Prostate gland (tissue), 2 donors: ENCODE results near the gene PSMD14. TPM values are rescaled to one million over a fixed set of nuclear protein-coding genes. Genes with fewer than 3 reads are reported as not detected.
"Not testable (repeated sequence)": the region's sequence is repeated elsewhere in the genome, so short reads cannot be mapped to it uniquely, and the experiment has no call there.

Experiments used
- DNase-seq: peaks from one replicate; pipeline ENCODE4 v3.0.0-alpha.2; 2019; ENCODE audit warnings: low spot score
- H3K27ac ChIP-seq, 2 donors: fragments of 200-600 bp; sonication (generic); 2 replicates each; pipeline ENCODE4 v1.5.1; 2017 to 2019
- H3K27me3 ChIP-seq: fragments of 200-600 bp; sonication (generic); replicated peaks from 2 replicates; pipeline ENCODE4 v1.5.1; 2019; ENCODE audit not compliant: insufficient read depth
- H3K36me3 ChIP-seq, 2 donors: fragments of 200-600 bp; sonication (generic); 1 replicate in 1 of 2; 2 replicates in 1 of 2; pipeline versions ENCODE4 v1.5.1 to v1.8.1; 2017 to 2019
- H3K4me1 ChIP-seq: fragments of 200-600 bp; sonication (generic); replicated peaks from 2 replicates; pipeline ENCODE4 v1.5.1; 2019
- H3K4me3 ChIP-seq, 2 donors: fragments of 200-600 bp; sonication (generic); 2 replicates each; pipeline ENCODE4 v1.5.1; 2017 to 2019
- H3K9me3 ChIP-seq: fragments of 200-600 bp; sonication (generic); 2 replicates; pipeline ENCODE4 v1.5.1; 2017
- CTCF ChIP-seq, 4 experiments: fragments of 200-600 bp in 2 of 4; fragments of 450-650 bp in 2 of 4; sonication (generic) in 2 of 4; IDR thresholded peaks; 1 replicate in 3 of 4; 2 replicates in 1 of 4; pipeline ENCODE4 v1.5.1; 2016 to 2019; ENCODE audit warnings: antibody characterized with exemption in 4 of 4, mild to moderate bottlenecking in 2 of 4, moderate library complexity in 2 of 4
- POLR2A ChIP-seq: fragments of 450-650 bp; IDR thresholded peaks from one replicate; pipeline ENCODE4 v1.6.1; 2016; ENCODE audit warnings: antibody characterized with exemption, mild to moderate bottlenecking
- POLR2AphosphoS5 ChIP-seq: sonication (generic); formaldehyde crosslinking; IDR thresholded peaks from one replicate; pipeline ENCODE4 v1.6.1; 2017; ENCODE audit warnings: antibody characterized with exemption
- WGBS: methylation state at CpG from one replicate; pipeline ENCODE4 v1.1.5; 2018; 5-methylcytosine and 5-hydroxymethylcytosine counted together
- intact Hi-C: fragments of 100-400 bp; cut with DNase I; formaldehyde crosslinking; loops from one replicate; pipeline ENCODE4 v1.14.2; 2022
- total RNA-seq, 2 donors: library from RNA; depleted of rRNA; stranded (reverse); fragments of >200 nt; gene quantifications; one replicate each; pipeline ENCODE4 v1.1.0, GENCODE V29; 2016

The PSMD14 gene
- total RNA-seq, 2 donors from 2014 or later = 25.1 to 43.1 TPM

GRCh38 chr2:161327582-161327981, 19.4 kb downstream of the PSMD14 start:
- H3K4me1 ChIP-seq = no peaks in the 10 kb centered on the region
- H3K4me3 ChIP-seq = no peak overlapping the region
- intact Hi-C loops = no loop called here
- WGBS = 84% methylated on average over 1 of the region's 1 CpG
- DNase-seq = no peak
- no peaks in the 10 kb centered on the region for H3K27me3 ChIP-seq
- H3K27ac ChIP-seq = no peak overlapping the region
- no peak for TF ChIP-seq CTCF (IDR thresholded peaks at IDR 0.05)
- TF ChIP-seq POLR2AphosphoS5 = no peak
- no peak for TF ChIP-seq POLR2A
- H3K9me3 ChIP-seq = no peaks in the 10 kb centered on the region
- H3K36me3 ChIP-seq = no peaks in the 10 kb centered on the region

GRCh38 chr2:161332371-161332967, 24.2 kb downstream of the PSMD14 start:
- Histone ChIP-seq H3K4me3 (no peak overlapping the region), H3K9me3 (no peaks in the 10 kb centered on the region), H3K4me1 (no peaks in the 10 kb centered on the region), H3K27ac (no peak overlapping the region), H3K36me3 (no peaks in the 10 kb centered on the region), H3K27me3 (no peaks in the 10 kb centered on the region)
- intact Hi-C loops = no loop called here
- DNase-seq = no peak
- TF ChIP-seq POLR2A (no peak), CTCF (IDR thresholded peaks at IDR 0.05) (no peak)

- no peaks in the 10 kb centered on the region for H3K36me3 ChIP-seq
- no peak overlapping the region for H3K4me3 ChIP-seq
- no peaks in the 10 kb centered on the region for H3K4me1 ChIP-seq
- no peaks in the 10 kb centered on the region for H3K27me3 ChIP-seq
- no peaks in the 10 kb centered on the region for H3K9me3 ChIP-seq
- WGBS = 86% methylated on average over 2 of the region's 2 CpGs
- intact Hi-C loops = no loop called here
- no peak overlapping the region for H3K27ac ChIP-seq
- DNase-seq = no peak
- TF ChIP-seq POLR2AphosphoS5 (no peak), CTCF (IDR thresholded peaks at IDR 0.05) (no peak), POLR2A (no peak)
Observed at GRCh38 chr2:161335626-161336025, 27.4 kb downstream of the PSMD14 start.

- no peaks in the 10 kb centered on the region for H3K27me3 ChIP-seq
- H3K9me3 ChIP-seq = no peaks in the 10 kb centered on the region
- DNase-seq = no peak
- H3K36me3 ChIP-seq = no peaks in the 10 kb centered on the region
- H3K4me3 ChIP-seq = no peak overlapping the region
- no peaks in the 10 kb centered on the region for H3K4me1 ChIP-seq
- no peak overlapping the region for H3K27ac ChIP-seq
- TF ChIP-seq POLR2A = no peak
- intact Hi-C loops = no loop called here
- WGBS = 50% methylated on average over 1 of the region's 1 CpG
Observed at GRCh38 chr2:161337247-161337646, 29.0 kb downstream of the PSMD14 start.

- H3K4me1 ChIP-seq, intact Hi-C loops, H3K27ac ChIP-seq, DNase-seq, H3K27me3 ChIP-seq, H3K36me3 ChIP-seq, H3K9me3 ChIP-seq, H3K4me3 ChIP-seq: not testable (repeated sequence)
- 84% methylated on average over 3 of the region's 3 CpGs for WGBS
Observed at GRCh38 chr2:161339532-161339931, 31.3 kb downstream of the PSMD14 start.

GRCh38 chr2:161340930-161341413, 32.7 kb downstream of the PSMD14 start:
- H3K9me3 ChIP-seq, H3K4me3 ChIP-seq, DNase-seq, intact Hi-C loops, H3K36me3 ChIP-seq, H3K27ac ChIP-seq, H3K4me1 ChIP-seq, H3K27me3 ChIP-seq: not testable (repeated sequence)
- 70% methylated on average over 40 of the region's 64 CpGs for WGBS
